B cell (primary cell): ENCODE data around the gene PDLIM7. TPM values are rescaled to one million over a fixed set of nuclear protein-coding genes. Genes with fewer than 3 reads are reported as not detected.

Source experiments
- ATAC-seq: fragments of 200-7000 bp; cut with Tn5 transposase; one replicate; pipeline ENCODE4 v1.10.0; 2021; ENCODE audit warnings: low read depth, mild to moderate bottlenecking, moderate number of reproducible peaks, moderate library complexity
- CTCF ChIA-PET: fragments of 350-600 bp; sonication (Branson Sonifier 250); formaldehyde crosslinking; loops from one replicate; lab custom pipeline; 2021; ENCODE audit warnings: antibody characterized with exemption, inconsistent platforms; lab: Charles Lee
- POLR2A ChIA-PET: fragments of 350-600 bp; sonication (Branson Sonifier 250); formaldehyde crosslinking; loops from one replicate; lab custom pipeline; 2021; ENCODE audit warnings: antibody characterized with exemption; lab: Charles Lee
- DNase-seq: peaks from one replicate; pipeline ENCODE4 v3.0.0; 2013
- H2AFZ ChIP-seq: 2 replicates; pipeline ENCODE4 v1.6.1; 2012; ENCODE audit warnings: mild to moderate bottlenecking, low read depth, low read length; ENCODE audit not compliant: insufficient read depth, poor library complexity, severe bottlenecking
- H3K27ac ChIP-seq, 2 donors: 1 replicate in 1 of 2; 2 replicates in 1 of 2; pipeline ENCODE4 v1.5.1; 2012 to 2013; ENCODE audit warnings: low read length in 2 of 2, mild to moderate bottlenecking in 2 of 2, moderate library complexity in 1 of 2
- H3K27me3 ChIP-seq, 4 experiments: fragments of 200-600 bp in 1 of 4; sonication (generic) in 1 of 4; replicated peaks in 1 of 4; 1 replicate in 2 of 4; 2 replicates in 2 of 4; pipeline versions ENCODE4 v1.6.1 to v1.7.0; 2013 to 2016; ENCODE audit warnings: low read length in 3 of 4, mild to moderate bottlenecking in 2 of 4, mixed read lengths in 1 of 4, moderate library complexity in 1 of 4; ENCODE audit not compliant: insufficient read depth in 4 of 4, control insufficient read depth in 3 of 4; ENCODE audit errors: control extremely low read depth in 1 of 4
- H3K36me3 ChIP-seq, 2 experiments: replicated peaks in 1 of 2; 1 replicate in 1 of 2; 2 replicates in 1 of 2; pipeline versions ENCODE4 v1.6.1 to v1.7.1; 2013; ENCODE audit warnings: low read length in 1 of 2; ENCODE audit not compliant: insufficient read depth in 2 of 2, control insufficient read depth in 1 of 2; ENCODE audit errors: control extremely low read depth in 1 of 2, extremely low read depth in 1 of 2
- H3K4me1 ChIP-seq, 2 donors: fragments of 200-600 bp in 1 of 2; sonication (generic) in 1 of 2; 1 replicate in 1 of 2; 2 replicates in 1 of 2; pipeline versions ENCODE4 v1.5.1 to v1.6.1; 2013 to 2017; ENCODE audit warnings: low read length in 2 of 2; ENCODE audit not compliant: control insufficient read depth in 2 of 2, insufficient read depth in 2 of 2
- H3K4me2 ChIP-seq: replicated peaks from 2 replicates; pipeline ENCODE3; 2012; ENCODE audit warnings: mild to moderate bottlenecking, low read depth, low read length; ENCODE audit not compliant: poor library complexity, severe bottlenecking
- H3K4me3 ChIP-seq, 5 experiments: fragments of 200-600 bp in 1 of 5; sonication (generic) in 1 of 5; 1 replicate in 3 of 5; 2 replicates in 2 of 5; pipeline versions ENCODE4 v1.5.1 to v1.7.0; 2011 to 2016; ENCODE audit warnings: low read length in 4 of 5, mild to moderate bottlenecking in 4 of 5, low read depth in 2 of 5, control low read depth in 1 of 5, moderate library complexity in 1 of 5; ENCODE audit not compliant: insufficient read depth in 1 of 5; ENCODE audit errors: control extremely low read depth in 1 of 5, extremely low read depth in 1 of 5
- H3K79me2 ChIP-seq: fragments of 200-600 bp; sonication (generic); one replicate; pipeline ENCODE4 v1.6.0; 2016; ENCODE audit warnings: low read length; ENCODE audit not compliant: control insufficient read depth, insufficient read depth
- H3K9ac ChIP-seq: fragments of 200-600 bp; sonication (generic); 2 replicates; pipeline ENCODE4 v1.6.1; 2017; ENCODE audit warnings: mild to moderate bottlenecking, low read length, moderate library complexity
- H3K9me3 ChIP-seq, 3 donors: one replicate each; pipeline versions ENCODE4 v1.6.1 to v1.7.1; 2013; ENCODE audit warnings: low read length in 2 of 3; ENCODE audit not compliant: control insufficient read depth in 2 of 3, insufficient read depth in 1 of 3; ENCODE audit errors: control extremely low read depth in 1 of 3
- H4K20me1 ChIP-seq: 2 replicates; pipeline ENCODE4 v1.6.0; 2012; ENCODE audit warnings: mild to moderate bottlenecking, low read length; ENCODE audit not compliant: insufficient read depth, control insufficient read depth, poor library complexity, severe bottlenecking
- H3K27ac Mint-ChIP-seq: one replicate; pipeline ENCODE4 v1.8.0; 2021; ENCODE audit warnings: mixed read lengths
- H3K27me3 Mint-ChIP-seq: one replicate; pipeline ENCODE4 v1.8.0; 2021; ENCODE audit warnings: mixed read lengths
- H3K4me1 Mint-ChIP-seq: one replicate; pipeline ENCODE4 v1.8.0; 2021; ENCODE audit warnings: mixed read lengths
- H3K4me3 Mint-ChIP-seq: one replicate; pipeline ENCODE4 v1.8.0; 2021; ENCODE audit warnings: mixed read lengths
- H3K9me3 Mint-ChIP-seq: one replicate; pipeline ENCODE4 v1.8.0; 2022; ENCODE audit warnings: mixed read lengths; ENCODE audit not compliant: insufficient read depth
- CTCF ChIP-seq: fragments of 200-600 bp; IDR thresholded peaks from one replicate; pipeline ENCODE4 v1.8.0; 2022; ENCODE audit warnings: antibody characterized with exemption, mild to moderate bottlenecking
- EZH2 ChIP-seq: IDR thresholded peaks from 2 replicates; pipeline ENCODE4 v1.6.1; 2012; ENCODE audit warnings: borderline replicate concordance, low read depth, mild to moderate bottlenecking, moderate library complexity, low read length; ENCODE audit not compliant: insufficient read depth, poor library complexity, severe bottlenecking
- WGBS: methylation state at CpG from one replicate; pipeline ENCODE4 v1.1.5; 2013; ENCODE audit warnings: missing lambda C conversion rate; ENCODE audit not compliant: insufficient coverage; 5-methylcytosine and 5-hydroxymethylcytosine counted together
- intact Hi-C: fragments of 100-400 bp; cut with micrococcal nuclease; formaldehyde crosslinking; loops from one replicate; pipeline ENCODE4 v1.10.0; 2022
- polyA plus RNA-seq: library from polyadenylated mRNA; depleted of rRNA; stranded (reverse); fragments of >200 nt; gene quantifications from 2 replicates; pipeline ENCODE4 v1.2.3, GENCODE V29; 2012
- total RNA-seq, 2 donors: library from RNA; stranded (reverse); fragments of 120-200 nt in 1 of 2; gene quantifications; 1 replicate in 1 of 2; 2 replicates in 1 of 2; pipeline versions ENCODE4 v1.2.3 to v1.2.4, GENCODE V29; 2013 to 2022

The PDLIM7 gene
- total and polyA plus RNA-seq, 2 donors (not counting 1 experiment from before 2014, with no cell fraction given), result 23.9 to 25.8 TPM

GRCh38 chr5:177531209-177531940 is 34.0 kb upstream of the PDLIM7 start:
- Histone ChIP-seq H3K79me2 (peaks cover 9% of the 10 kb centered on the region), H3K36me3 (peaks cover 1 to 73% of the 10 kb centered on the region in 2 experiments), H3K9me3 (no peaks in the 10 kb centered on the region), H3K27ac (no peak overlapping the region), H3K4me2 (no peak overlapping the region), H3K4me1 (no peaks in the 10 kb centered on the region), H4K20me1 (peaks cover 8% of the 10 kb centered on the region), H2AFZ (no peak overlapping the region), H3K9ac (no peak overlapping the region), H3K27me3 (no peaks in the 10 kb centered on the region), H3K4me3 (no peak overlapping the region)
- intact Hi-C loops, result no loop called here
- ATAC-seq, result no peak
- WGBS, result 93% methylated on average over 17 of the region's 27 CpGs
- POLR2A ChIA-PET, result interaction anchor here (0.9 kb wide), 1 partner anchor 15 kb away, joined by 3 read pairs; the partner anchor contains the start of gene DDX41
- Mint-ChIP-seq H3K27ac (no peak overlapping the region), H3K9me3 (no peaks in the 10 kb centered on the region), H3K27me3 (no peaks in the 10 kb centered on the region), H3K4me1 (no peaks in the 10 kb centered on the region), H3K4me3 (no peak overlapping the region)
- no peak for DNase-seq
- TF ChIP-seq EZH2 (no peak), CTCF (no peak)
- CTCF ChIA-PET, result no interaction called here

- no peaks in the 10 kb centered on the region for H3K4me1 Mint-ChIP-seq
- CTCF ChIA-PET, result no interaction called here
- ATAC-seq (no peak), DNase-seq (no peak)
- H3K9me3 ChIP-seq, result no peaks in the 10 kb centered on the region
- no peaks in the 10 kb centered on the region for H3K27me3 ChIP-seq
- 91% methylated on average over 3 of the region's 3 CpGs for WGBS
- no peaks in the 10 kb centered on the region for H3K4me1 ChIP-seq
- H3K27me3 Mint-ChIP-seq, result no peaks in the 10 kb centered on the region
- H2AFZ ChIP-seq, result no peak overlapping the region
- POLR2A ChIA-PET, result no interaction called here
- H3K27ac Mint-ChIP-seq, result no peak overlapping the region
- H3K4me3 Mint-ChIP-seq, result no peak overlapping the region
- no peak overlapping the region for H3K27ac ChIP-seq
- peaks cover 7% of the 10 kb centered on the region for H4K20me1 ChIP-seq
- H3K4me2 ChIP-seq, result no peak overlapping the region
- no peaks in the 10 kb centered on the region for H3K9me3 Mint-ChIP-seq
- no peak overlapping the region for H3K9ac ChIP-seq
- TF ChIP-seq CTCF (no peak), EZH2 (no peak)
- H3K36me3 ChIP-seq, result peaks cover 1 to 74% of the 10 kb centered on the region in 2 experiments
- no peak overlapping the region for H3K4me3 ChIP-seq
- intact Hi-C loops, result no loop called here
- H3K79me2 ChIP-seq, result peaks cover 11% of the 10 kb centered on the region
These were observed 33.2 kb upstream of the PDLIM7 start for GRCh38 chr5:177530638-177531037.
